ENCODE results near the gene OR1F1. TPM values are rescaled to one million over a fixed set of nuclear protein-coding genes. Genes with fewer than 3 reads are reported as not detected.
A peak's percentile ranks its signal among the peaks of the same experiment; 100 is the strongest.

OR1F1 gene
- total RNA-seq, 4 donors from 2014 or later, result not detected

DNA sequence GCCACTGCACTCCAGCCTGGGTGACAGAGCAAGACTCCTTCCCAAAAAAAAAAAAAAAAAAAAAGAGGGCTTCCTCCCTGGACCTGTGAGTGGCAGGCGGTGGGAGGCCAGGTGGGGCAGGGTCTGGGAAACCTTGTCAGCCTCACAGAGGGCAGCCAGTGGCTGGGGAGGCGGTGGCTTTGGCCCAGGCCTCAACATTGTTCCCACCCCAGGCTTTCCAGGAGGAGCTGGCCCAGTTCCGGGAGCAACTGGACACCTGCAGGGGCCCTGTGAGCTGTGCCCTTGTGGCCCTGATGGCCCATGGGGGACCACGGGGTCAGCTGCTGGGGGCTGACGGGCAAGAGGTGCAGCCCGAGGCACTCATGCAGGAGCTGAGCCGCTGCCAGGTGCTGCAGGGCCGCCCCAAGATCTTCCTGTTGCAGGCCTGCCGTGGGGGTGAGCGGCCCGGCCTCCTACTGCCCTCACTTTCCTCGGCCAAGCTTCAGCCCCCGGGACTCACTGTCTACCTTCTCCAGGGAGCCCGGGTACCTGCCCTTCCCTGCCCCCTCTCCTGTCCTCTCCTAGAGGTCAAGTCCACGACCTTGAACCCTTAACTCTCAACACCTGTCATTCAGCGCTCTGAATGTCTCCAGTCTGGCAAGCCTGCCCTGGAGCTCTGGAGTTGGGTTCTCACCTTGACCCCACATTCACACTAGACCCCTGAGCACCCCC is 40.8 kb upstream of the OR1F1 start:
- DNase-seq (ENCODE audit: low spot score), result no peak

GRCh38 chr16:3147757-3148104 is 40.3 kb upstream of the OR1F1 start:
- no peak for DNase-seq (ENCODE audit: low spot score)
- no peak for ATAC-seq (ENCODE audit: low FRiP score)
- TF ChIP-seq CTCF (IDR thresholded peaks at IDR 0.05), result no peak

More for the DNA sequence above, 40.8 kb upstream of the OR1F1 start:
- no peak for ATAC-seq (ENCODE audit: low FRiP score)
- TF ChIP-seq CTCF (IDR thresholded peaks at IDR 0.05), result no peak

DNA sequence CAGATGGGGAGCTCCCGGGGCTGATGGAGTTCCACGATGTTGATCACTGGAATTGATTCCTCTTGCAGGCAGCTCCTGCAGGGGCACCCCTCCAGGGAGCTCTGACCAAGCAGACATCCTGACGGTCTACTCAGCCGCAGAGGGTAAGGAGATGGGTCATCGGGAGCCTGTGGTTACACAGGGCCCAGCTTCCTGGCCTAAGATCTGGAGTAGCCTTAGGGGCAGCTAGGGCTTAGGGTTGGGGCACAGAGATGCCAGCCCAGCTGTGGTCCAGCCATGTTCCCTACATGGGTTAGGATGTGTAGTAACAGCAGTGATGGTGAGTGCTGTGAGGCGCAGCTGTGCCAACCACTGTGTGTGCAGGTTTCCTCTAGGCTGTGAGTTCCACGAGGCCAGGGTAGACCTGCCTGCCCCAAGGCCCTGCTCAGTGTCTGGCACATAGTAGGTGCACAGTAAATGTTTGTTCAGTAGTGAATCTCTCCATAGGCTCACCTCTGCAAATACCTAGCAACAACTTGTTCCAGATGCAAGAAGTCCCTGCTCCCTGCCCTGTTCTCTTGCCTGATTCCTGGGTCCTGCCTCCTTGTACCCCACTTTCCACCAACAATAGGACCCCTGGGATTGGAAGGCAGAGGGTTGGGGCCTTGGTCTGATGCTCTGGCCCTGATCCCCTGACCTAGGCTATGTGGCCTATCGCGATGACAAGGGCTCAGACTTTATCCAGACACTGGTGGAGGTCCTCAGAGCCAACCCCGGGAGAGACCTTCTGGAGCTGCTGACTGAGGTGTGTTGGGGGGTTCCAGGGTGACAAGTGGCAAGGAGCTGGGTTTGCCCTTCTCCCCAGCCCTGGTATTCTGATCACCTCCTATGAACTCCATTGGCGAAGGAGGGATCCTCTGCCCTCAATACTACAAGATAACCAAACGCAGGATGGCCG is 39.5 kb upstream of the OR1F1 start:
- ATAC-seq (ENCODE audit: low FRiP score), result no peak
- no peak for TF ChIP-seq CTCF (IDR thresholded peaks at IDR 0.05)
- no peak for DNase-seq (ENCODE audit: low spot score)

GRCh38 chr16:3149193-3149530 is 38.8 kb upstream of the OR1F1 start:
- DNase-seq (ENCODE audit: low spot score) (no peak), ATAC-seq (ENCODE audit: low FRiP score) (no peak)
- TF ChIP-seq CTCF (IDR thresholded peaks at IDR 0.05), result no peak

GRCh38 chr16:3149630-3150345 is 38.2 kb upstream of the OR1F1 start:
- no peak for TF ChIP-seq CTCF (IDR thresholded peaks at IDR 0.05)
- DNase-seq (ENCODE audit: low spot score), result no peak
- ATAC-seq (ENCODE audit: low FRiP score), result peak; percentile 24

DNA sequence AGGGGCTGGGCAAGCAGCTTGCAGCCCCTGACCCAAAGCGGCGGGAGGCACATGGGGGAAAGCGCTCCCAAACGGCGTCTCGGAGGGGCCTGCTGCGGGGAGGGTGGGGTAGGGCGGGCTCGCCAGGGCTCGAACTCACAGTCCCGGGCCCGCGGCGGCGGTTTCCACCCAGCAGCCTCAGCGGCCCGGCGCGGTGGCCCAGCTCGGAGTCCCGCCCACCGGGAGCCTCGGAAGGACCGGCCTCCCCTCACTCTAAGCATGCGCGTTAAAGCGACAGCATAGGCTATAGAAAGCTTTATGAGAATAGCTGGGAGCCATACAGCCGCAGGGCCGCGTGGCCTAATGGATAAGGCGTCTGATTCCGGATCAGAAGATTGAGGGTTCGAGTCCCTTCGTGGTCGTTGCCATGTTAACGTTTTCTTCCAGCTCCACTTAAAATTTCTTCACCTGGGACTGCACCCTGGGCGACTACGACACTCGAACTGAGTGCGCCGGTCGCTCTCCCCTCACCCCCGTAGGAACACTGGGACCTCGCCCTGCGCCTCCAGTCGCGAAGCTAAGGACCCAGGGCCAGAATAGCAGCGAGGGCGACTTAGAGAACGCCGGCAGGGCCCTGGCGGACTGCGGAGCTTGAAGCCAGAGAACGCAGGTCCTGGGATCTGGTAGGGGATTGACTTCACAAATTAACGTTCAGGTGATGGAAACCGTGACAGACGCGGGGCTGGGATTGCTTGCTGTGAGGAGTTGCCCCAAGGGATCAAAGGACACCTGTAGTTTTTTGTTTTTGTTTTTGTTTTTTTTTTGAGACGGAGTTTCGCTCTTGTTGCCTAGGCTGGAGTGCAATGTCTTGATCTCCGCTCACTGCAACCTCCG is 37.4 kb upstream of the OR1F1 start:
- peak; percentile 92 for ATAC-seq (ENCODE audit: low FRiP score)
- peak; percentile 99 for DNase-seq (ENCODE audit: low spot score)
- TF ChIP-seq CTCF (IDR thresholded peaks at IDR 0.05), result no peak
